ENCODE measurements around the gene SGK2. TPM values are rescaled to one million over a fixed set of nuclear protein-coding genes. Genes with fewer than 3 reads are reported as not detected.
"Not testable (repeated sequence)": the region's sequence is repeated elsewhere in the genome, so short reads cannot be mapped to it uniquely, and the experiment has no call there.

The SGK2 gene
- total and polyA plus RNA-seq, 9 of the 15 experiments (the other 6 are each of a cell fraction or from before 2014, with no cell fraction given), result 0.07 to 0.31 (median 0.15) TPM; not detected in 2

DNA sequence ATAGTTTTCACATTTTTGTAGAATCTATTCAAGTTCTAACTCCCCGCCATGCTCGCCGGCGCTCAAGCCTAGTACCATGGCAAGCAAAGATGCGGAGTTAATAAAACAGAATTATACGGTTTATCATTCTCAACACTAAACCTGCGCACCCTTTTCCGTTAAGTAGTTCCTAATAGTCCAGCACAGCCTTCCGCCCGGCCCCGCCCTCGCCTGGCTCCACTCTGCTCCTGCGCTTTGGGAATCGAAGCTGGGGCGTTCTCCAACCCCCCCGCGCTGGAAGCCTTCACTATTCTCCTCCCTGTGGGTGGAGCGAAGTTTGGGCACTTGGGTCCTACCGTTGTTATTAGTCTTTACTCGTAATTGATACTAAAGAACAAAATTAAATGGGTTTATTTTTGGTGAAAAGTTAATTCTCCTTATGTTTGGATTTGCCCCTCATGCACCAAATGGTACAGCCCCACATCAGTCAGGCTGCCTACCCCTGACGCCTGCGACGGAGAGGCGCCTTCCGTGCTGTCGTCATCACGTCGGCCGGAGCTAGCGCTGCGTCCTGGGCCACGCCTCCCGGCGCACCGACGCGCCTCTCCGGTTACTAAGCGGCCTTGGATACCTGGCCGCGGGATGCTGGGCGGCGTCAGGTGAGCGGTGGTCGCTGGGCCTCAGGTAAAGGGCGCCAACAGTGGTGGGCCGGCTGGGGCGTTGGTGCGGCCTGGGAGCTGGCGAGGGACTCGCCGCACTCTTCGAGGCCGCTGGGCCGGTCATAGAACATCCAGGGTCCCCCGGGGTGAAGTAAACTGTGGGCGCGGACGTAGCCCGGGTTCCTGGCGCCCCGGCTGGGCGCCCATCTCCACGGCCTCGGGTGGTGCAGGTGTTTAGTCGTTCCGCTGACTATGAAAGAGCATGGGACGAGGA, 31.8 kb downstream of the SGK2 start, which contains the start of gene IFT52 (continued):
- TF ChIP-seq, protein P1, sequence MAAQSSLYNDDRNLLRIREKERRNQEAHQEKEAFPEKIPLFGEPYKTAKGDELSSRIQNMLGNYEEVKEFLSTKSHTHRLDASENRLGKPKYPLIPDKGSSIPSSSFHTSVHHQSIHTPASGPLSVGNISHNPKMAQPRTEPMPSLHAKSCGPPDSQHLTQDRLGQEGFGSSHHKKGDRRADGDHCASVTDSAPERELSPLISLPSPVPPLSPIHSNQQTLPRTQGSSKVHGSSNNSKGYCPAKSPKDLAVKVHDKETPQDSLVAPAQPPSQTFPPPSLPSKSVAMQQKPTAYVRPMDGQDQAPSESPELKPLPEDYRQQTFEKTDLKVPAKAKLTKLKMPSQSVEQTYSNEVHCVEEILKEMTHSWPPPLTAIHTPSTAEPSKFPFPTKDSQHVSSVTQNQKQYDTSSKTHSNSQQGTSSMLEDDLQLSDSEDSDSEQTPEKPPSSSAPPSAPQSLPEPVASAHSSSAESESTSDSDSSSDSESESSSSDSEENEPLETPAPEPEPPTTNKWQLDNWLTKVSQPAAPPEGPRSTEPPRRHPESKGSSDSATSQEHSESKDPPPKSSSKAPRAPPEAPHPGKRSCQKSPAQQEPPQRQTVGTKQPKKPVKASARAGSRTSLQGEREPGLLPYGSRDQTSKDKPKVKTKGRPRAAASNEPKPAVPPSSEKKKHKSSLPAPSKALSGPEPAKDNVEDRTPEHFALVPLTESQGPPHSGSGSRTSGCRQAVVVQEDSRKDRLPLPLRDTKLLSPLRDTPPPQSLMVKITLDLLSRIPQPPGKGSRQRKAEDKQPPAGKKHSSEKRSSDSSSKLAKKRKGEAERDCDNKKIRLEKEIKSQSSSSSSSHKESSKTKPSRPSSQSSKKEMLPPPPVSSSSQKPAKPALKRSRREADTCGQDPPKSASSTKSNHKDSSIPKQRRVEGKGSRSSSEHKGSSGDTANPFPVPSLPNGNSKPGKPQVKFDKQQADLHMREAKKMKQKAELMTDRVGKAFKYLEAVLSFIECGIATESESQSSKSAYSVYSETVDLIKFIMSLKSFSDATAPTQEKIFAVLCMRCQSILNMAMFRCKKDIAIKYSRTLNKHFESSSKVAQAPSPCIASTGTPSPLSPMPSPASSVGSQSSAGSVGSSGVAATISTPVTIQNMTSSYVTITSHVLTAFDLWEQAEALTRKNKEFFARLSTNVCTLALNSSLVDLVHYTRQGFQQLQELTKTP (IDR thresholded peaks at IDR 0.05; ENCODE audit: low read depth in 1 of 2, partially characterized antibody in 2 of 2), result peak in 1 of 2 experiments; percentile 59
- TF ChIP-seq NUFIP1 (IDR thresholded peaks at IDR 0.05; ENCODE audit: partially characterized antibody) (peak; percentile 86), CREB1 (IDR thresholded peaks at IDR 0.05) (peak; percentile 91), CREB1 (CRISPR knock-in tag; IDR thresholded peaks at IDR 0.05) (peak; percentile 94), CBFA2T3 (IDR thresholded peaks at IDR 0.05) (peak; percentile 39)

DNA sequence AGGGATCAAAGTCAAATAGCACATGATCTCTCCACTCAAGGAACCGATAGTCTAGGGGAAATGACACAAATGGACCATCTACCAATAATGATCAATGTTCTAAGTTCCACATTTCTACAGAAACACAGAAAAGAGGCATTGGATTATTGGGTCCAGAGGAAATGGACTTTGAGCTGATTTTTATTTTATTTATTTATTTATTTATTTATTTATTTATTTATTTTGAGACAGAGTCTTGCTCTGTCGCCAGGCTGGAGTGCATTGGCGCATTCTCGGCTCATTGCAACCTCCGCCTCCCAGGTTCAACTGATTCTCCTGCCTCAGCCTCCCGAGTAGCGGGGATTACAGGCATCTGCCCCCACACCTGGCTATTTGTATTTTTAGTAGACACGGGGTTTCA, 43.1 kb downstream of the SGK2 start:
- intact Hi-C loops (cut with micrococcal nuclease); ATAC-seq; H4K20me1 ChIP-seq (replicated peaks; ENCODE audit: control insufficient read depth, insufficient read depth, low read length); H3K4me3 ChIP-seq; H3K9me3 ChIP-seq (replicated peaks; ENCODE audit: control insufficient read depth, insufficient read depth, low read depth, low read length); H3K4me1 ChIP-seq (replicated peaks in 1 of 2; ENCODE audit: control insufficient read depth in 2 of 2, insufficient read depth in 2 of 2, low read length in 2 of 2); CTCF ChIA-PET (ENCODE audit: low intra/inter-chr PET ratio); in situ Hi-C loops (cut with MboI); POLR2A ChIA-PET; H2AFZ ChIP-seq (ENCODE audit: low read depth, low read length); H3K4me2 ChIP-seq (ENCODE audit: insufficient read depth, low read length); H3K79me2 ChIP-seq (ENCODE audit: control insufficient read depth, insufficient read depth, low read length); H3K9ac ChIP-seq (ENCODE audit: insufficient read depth in 1 of 2, low read depth in 2 of 2, low read length in 2 of 2); H3K27ac ChIP-seq (ENCODE audit: extremely low read depth, low read depth, low read length); DNase-seq (ENCODE audit: extremely low read depth in 1 of 4, low spot score in 3 of 4); FAIRE-seq; H3K9me1 ChIP-seq (ENCODE audit: control insufficient read depth, insufficient read depth, low read length); BruUV-seq (replicated peaks); H3K27me3 ChIP-seq (ENCODE audit: control insufficient read depth in 2 of 2, insufficient read depth in 2 of 2, low read length in 2 of 2): not testable (repeated sequence)
- peaks cover 21% of the 10 kb centered on the region; the same call in 1 of the 3 replicates for H3K36me3 ChIP-seq (ENCODE audit: control insufficient read depth, insufficient read depth, low read length)
- 76% methylated on average over 8 of the region's 8 CpGs for WGBS (ENCODE audit: insufficient coverage, low coverage, missing lambda C conversion rate)

All from K562 (cell line).